ENCODE measurements around the gene LGALS3BP. TPM values are rescaled to one million over a fixed set of nuclear protein-coding genes. Genes with fewer than 3 reads are reported as not detected.

LGALS3BP gene
- total and polyA plus RNA-seq, 2 of the 13 experiments (the other 11 are each of a cell fraction or from before 2014, with no cell fraction given): 137 to 332 TPM

- TF ChIP-seq PHF21A (CRISPR knock-in tag; IDR thresholded peaks at IDR 0.05) (no peak), ZSCAN22 (CRISPR knock-in tag; IDR thresholded peaks at IDR 0.05) (peak; percentile 94), REXO4 (CRISPR knock-in tag; IDR thresholded peaks at IDR 0.05; ENCODE audit: borderline replicate concordance) (no peak), ZNF543 (CRISPR knock-in tag; IDR thresholded peaks at IDR 0.05) (no peak), ZBTB2 (CRISPR knock-in tag; IDR thresholded peaks at IDR 0.05; ENCODE audit: low read depth) (peak; percentile 13; the same call in 1 of the 2 replicates), STAT6 (CRISPR knock-in tag; IDR thresholded peaks at IDR 0.05; ENCODE audit: borderline replicate concordance) (no peak), ZNF331 (CRISPR knock-in tag; IDR thresholded peaks at IDR 0.05) (no peak), ZNF761 (CRISPR knock-in tag; conservative IDR thresholded peaks at IDR 0.05) (no peak), ZNF800 (CRISPR knock-in tag; IDR thresholded peaks at IDR 0.05) (no peak), TGIF2 (CRISPR knock-in tag; IDR thresholded peaks at IDR 0.05) (0 out of 2 replicates have a peak, but pooled peaks have one; percentile 13), TBP (CRISPR knock-in tag; IDR thresholded peaks at IDR 0.05) (no peak), TRAFD1 (CRISPR knock-in tag; IDR thresholded peaks at IDR 0.05; ENCODE audit: borderline replicate concordance) (peak; percentile 49; the same call in 1 of the 2 replicates), ZIK1 (CRISPR knock-in tag; IDR thresholded peaks at IDR 0.05; ENCODE audit: borderline replicate concordance, low read depth) (peak; percentile 16; the same call in 1 of the 2 replicates), TBX3 (IDR thresholded peaks at IDR 0.05; ENCODE audit: borderline replicate concordance) (0 out of 2 replicates have a peak, but pooled peaks have one; percentile 12), FOXC1 (CRISPR knock-in tag; IDR thresholded peaks at IDR 0.05; ENCODE audit: borderline replicate concordance) (peak; percentile 33; the same call in 1 of the 2 replicates), SMAD3 (CRISPR knock-in tag; IDR thresholded peaks at IDR 0.05) (no peak), ZNF616 (CRISPR knock-in tag; IDR thresholded peaks at IDR 0.05; ENCODE audit: low read depth) (0 out of 2 replicates have a peak, but pooled peaks have one; percentile 4)
These were observed 29.1 kb upstream of the LGALS3BP start (continued) for GRCh38 chr17:79008666-79009387.

Data from HepG2 (cell line).